H9 (cell line): Measurements from ENCODE around the gene SLC49A4. TPM values are rescaled to one million over a fixed set of nuclear protein-coding genes. Genes with fewer than 3 reads are reported as not detected.

ENCODE experiments used
- DNase-seq: peaks from one replicate; pipeline ENCODE4 v3.0.0-alpha.2; 2017
- H2AFZ ChIP-seq: one replicate; pipeline ENCODE4 v1.6.1; 2013; ENCODE audit warnings: mild to moderate bottlenecking, low read length, control low read depth, moderate library complexity
- H2AK5ac ChIP-seq: 2 replicates; pipeline ENCODE4 v1.6.1; 2013; ENCODE audit warnings: low read length, control low read depth, mixed read lengths; ENCODE audit not compliant: insufficient read length
- H2BK120ac ChIP-seq: one replicate; pipeline ENCODE4 v1.6.1; 2013; ENCODE audit warnings: low read depth, mild to moderate bottlenecking, low read length, control low read depth, inconsistent platforms; ENCODE audit not compliant: poor library complexity, severe bottlenecking
- H2BK12ac ChIP-seq: 2 replicates; pipeline ENCODE4 v1.6.1; 2013; ENCODE audit warnings: low read length, control low read depth, mixed read lengths, low read depth; ENCODE audit not compliant: insufficient read length
- H2BK15ac ChIP-seq: 2 replicates; pipeline ENCODE4 v1.6.1; 2013; ENCODE audit warnings: low read depth, low read length, control low read depth
- H2BK20ac ChIP-seq: one replicate; pipeline ENCODE4 v1.6.1; 2013; ENCODE audit warnings: low read depth, mild to moderate bottlenecking, low read length, control low read depth, inconsistent platforms; ENCODE audit not compliant: poor library complexity, severe bottlenecking
- H2BK5ac ChIP-seq: 2 replicates; pipeline ENCODE4 v1.6.1; 2013; ENCODE audit warnings: low read length, control low read depth, mixed read lengths; ENCODE audit not compliant: insufficient read length
- H3K14ac ChIP-seq: 2 replicates; pipeline ENCODE4 v1.6.1; 2013; ENCODE audit warnings: low read length, control low read depth; ENCODE audit not compliant: insufficient read depth
- H3K18ac ChIP-seq: 2 replicates; pipeline ENCODE4 v1.6.1; 2013; ENCODE audit warnings: low read depth, mild to moderate bottlenecking, mixed read lengths, low read length, control low read depth; ENCODE audit not compliant: insufficient read length
- H3K23ac ChIP-seq: 2 replicates; pipeline ENCODE4 v1.6.1; 2013; ENCODE audit warnings: low read length, control low read depth, mixed read lengths, low read depth; ENCODE audit not compliant: insufficient read length
- H3K23me2 ChIP-seq: 2 replicates; pipeline ENCODE4 v1.6.1; 2013; ENCODE audit warnings: low read depth, mild to moderate bottlenecking, mixed read lengths, low read length, control low read depth; ENCODE audit not compliant: insufficient read length, poor library complexity, severe bottlenecking
- H3K27ac ChIP-seq: 2 replicates; pipeline ENCODE4 v1.5.1; 2013; ENCODE audit warnings: low read length, control low read depth, mixed read lengths, low read depth; ENCODE audit not compliant: insufficient read length
- H3K27me3 ChIP-seq: 2 replicates; pipeline ENCODE4 v1.6.1; 2013; ENCODE audit warnings: low read length, control low read depth, inconsistent platforms; ENCODE audit not compliant: insufficient read depth
- H3K4ac ChIP-seq: 2 replicates; pipeline ENCODE4 v1.6.1; 2013; ENCODE audit warnings: low read depth, mild to moderate bottlenecking, control low read depth, inconsistent platforms, low read length, moderate library complexity
- H3K4me1 ChIP-seq: 2 replicates; pipeline ENCODE4 v1.6.1; 2013; ENCODE audit warnings: low read length, control low read depth, inconsistent platforms; ENCODE audit not compliant: insufficient read depth
- H3K4me2 ChIP-seq: 2 replicates; pipeline ENCODE4 v1.6.1; 2013; ENCODE audit warnings: low read length, control low read depth, mixed read lengths; ENCODE audit not compliant: insufficient read length, insufficient read depth
- H3K56ac ChIP-seq: 2 replicates; pipeline ENCODE4 v1.6.1; 2013; ENCODE audit warnings: low read depth, mild to moderate bottlenecking, mixed read lengths, low read length, control low read depth; ENCODE audit not compliant: insufficient read length
- H3K79me1 ChIP-seq: 2 replicates; pipeline ENCODE4 v1.6.1; 2013; ENCODE audit warnings: low read depth, mild to moderate bottlenecking, moderate library complexity, low read length, control low read depth, inconsistent platforms; ENCODE audit not compliant: insufficient read depth, poor library complexity, severe bottlenecking
- H3K79me2 ChIP-seq: 2 replicates; pipeline ENCODE4 v1.6.1; 2013; ENCODE audit warnings: low read length, control low read depth, inconsistent platforms; ENCODE audit not compliant: insufficient read depth
- H3K9ac ChIP-seq: 2 replicates; pipeline ENCODE4 v1.6.1; 2013; ENCODE audit warnings: low read length, control low read depth, mixed read lengths; ENCODE audit not compliant: insufficient read length; ENCODE audit errors: extremely low read depth
- H3K9me3 ChIP-seq: one replicate; pipeline ENCODE4 v1.6.1; 2013; ENCODE audit warnings: low read depth, low read length, inconsistent platforms; ENCODE audit not compliant: control insufficient read depth
- H3T11ph ChIP-seq: one replicate; pipeline ENCODE4 v1.6.1; 2013; ENCODE audit warnings: mild to moderate bottlenecking, low read length, control low read depth, inconsistent platforms
- H4K20me1 ChIP-seq: one replicate; pipeline ENCODE4 v1.6.1; 2013; ENCODE audit not compliant: control insufficient read depth, insufficient read length, insufficient read depth
- H4K5ac ChIP-seq: 2 replicates; pipeline ENCODE4 v1.6.1; 2013; ENCODE audit warnings: low read depth, mild to moderate bottlenecking, mixed read lengths, low read length, control low read depth; ENCODE audit not compliant: insufficient read length
- H4K8ac ChIP-seq: replicated peaks from 2 replicates; pipeline ENCODE4 v1.6.1; 2013; ENCODE audit warnings: low read length, control low read depth, mixed read lengths, low read depth; ENCODE audit not compliant: insufficient read length
- H4K91ac ChIP-seq: 2 replicates; pipeline ENCODE4 v1.6.1; 2013; ENCODE audit warnings: low read depth, mild to moderate bottlenecking, moderate library complexity, mixed read lengths, low read length, control low read depth; ENCODE audit not compliant: insufficient read length
- H3K27ac Mint-ChIP-seq, 3 experiments: 2 replicates in 2 of 3; 3 replicates in 1 of 3; pipeline ENCODE4 v1.8.0; 2020 to 2021; ENCODE audit warnings: mixed read lengths in 3 of 3, mild to moderate bottlenecking in 1 of 3, moderate library complexity in 1 of 3
- H3K27me3 Mint-ChIP-seq: 2 replicates; pipeline ENCODE4 v1.8.0; 2021; ENCODE audit warnings: low read depth, mild to moderate bottlenecking, moderate library complexity, mixed read lengths
- H3K36me3 Mint-ChIP-seq, 3 experiments: 2 replicates in 2 of 3; 3 replicates in 1 of 3; pipeline ENCODE4 v1.8.0; 2020 to 2021; ENCODE audit warnings: low read depth in 3 of 3, mixed read lengths in 3 of 3; ENCODE audit not compliant: insufficient read depth in 1 of 3
- H3K4me1 Mint-ChIP-seq, 2 experiments: 2 replicates each; pipeline ENCODE4 v1.8.0; 2020; ENCODE audit warnings: mixed read lengths in 2 of 2
- H3K4me3 Mint-ChIP-seq, 2 experiments: 2 replicates in 1 of 2; 3 replicates in 1 of 2; pipeline ENCODE4 v1.8.0; 2020 to 2021; ENCODE audit warnings: mild to moderate bottlenecking in 2 of 2, mixed read lengths in 2 of 2, moderate library complexity in 1 of 2
- H3K9me3 Mint-ChIP-seq, 2 experiments: 2 replicates in 1 of 2; 3 replicates in 1 of 2; pipeline ENCODE4 v1.8.0; 2020; ENCODE audit warnings: mild to moderate bottlenecking in 2 of 2, mixed read lengths in 2 of 2, moderate library complexity in 1 of 2
- total RNA-seq: library from RNA; stranded (reverse); gene quantifications from 2 replicates; pipeline ENCODE4 v1.2.1, GENCODE V29; 2021
- TF ChIP-seq, protein P1 (sequence below): fragments of 200-600 bp; sonication (generic); conservative IDR thresholded peaks from 3 replicates; pipeline ENCODE4 v1.8.0; 2021; ENCODE audit warnings: antibody characterized with exemption, mild to moderate bottlenecking

Gene SLC49A4
- total RNA-seq, 1 experiment from 2014 or later, result 10.7 TPM

DNA sequence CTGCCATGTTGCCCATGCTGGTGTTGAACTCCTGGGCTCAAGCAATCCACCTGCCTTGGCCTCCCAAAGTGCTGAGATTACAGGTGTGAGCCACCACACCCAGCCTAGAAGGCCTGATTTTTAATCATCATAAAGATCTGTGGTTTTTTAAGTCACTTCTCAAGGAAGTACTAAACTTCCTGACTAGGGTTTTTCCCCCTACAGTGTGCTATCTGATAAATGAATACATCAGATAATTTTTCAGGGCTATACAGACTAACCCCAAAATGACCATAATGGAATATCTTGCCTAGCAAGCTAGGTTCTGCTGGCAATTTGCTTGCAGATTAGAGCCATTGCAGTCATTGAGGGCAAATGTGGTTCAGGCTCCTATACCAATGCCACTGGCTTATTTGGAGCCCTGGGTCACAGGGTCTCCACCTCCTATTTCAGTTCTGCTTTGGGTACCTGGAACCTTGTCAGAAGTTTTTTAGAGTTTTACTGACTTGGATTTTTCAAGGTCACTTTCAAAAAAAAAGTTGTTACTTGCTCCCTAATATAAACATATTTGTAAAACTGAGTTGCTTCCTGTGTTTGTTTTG is 80.8 kb downstream of the SLC49A4 start:
- Histone ChIP-seq H3K9me3 (no peaks in the 10 kb centered on the region), H3K79me1 (no peaks in the 10 kb centered on the region), H4K91ac (no peak overlapping the region), H4K20me1 (no peaks in the 10 kb centered on the region), H2AFZ (no peak overlapping the region), H4K8ac (no peak overlapping the region), H3T11ph (no peak overlapping the region), H3K27me3 (no peaks in the 10 kb centered on the region), H3K56ac (no peak overlapping the region), H2BK15ac (no peak overlapping the region), H3K4me2 (no peak overlapping the region), H2AK5ac (no peak overlapping the region), H3K23me2 (no peaks in the 10 kb centered on the region), H3K4ac (no peak overlapping the region), H2BK12ac (no peak overlapping the region), H3K79me2 (no peaks in the 10 kb centered on the region), H3K27ac (no peak overlapping the region), H3K14ac (no peak overlapping the region), H2BK120ac (no peak overlapping the region), H3K18ac (no peak overlapping the region), H3K4me1 (no peaks in the 10 kb centered on the region), H2BK5ac (no peak overlapping the region), H2BK20ac (no peak overlapping the region), H3K23ac (no peak overlapping the region), H3K9ac (no peak overlapping the region), H4K5ac (no peak overlapping the region)
- no peak for DNase-seq
- Mint-ChIP-seq H3K36me3 (no peaks in the 10 kb centered on the region), H3K27ac (no peak overlapping the region), H3K27me3 (no peaks in the 10 kb centered on the region; the same call in 1 of the 2 replicates), H3K4me1 (peaks cover 8 to 14% of the 10 kb centered on the region in 2 experiments), H3K9me3 (no peaks in the 10 kb centered on the region), H3K4me3 (no peak overlapping the region)
- TF ChIP-seq, protein P1, sequence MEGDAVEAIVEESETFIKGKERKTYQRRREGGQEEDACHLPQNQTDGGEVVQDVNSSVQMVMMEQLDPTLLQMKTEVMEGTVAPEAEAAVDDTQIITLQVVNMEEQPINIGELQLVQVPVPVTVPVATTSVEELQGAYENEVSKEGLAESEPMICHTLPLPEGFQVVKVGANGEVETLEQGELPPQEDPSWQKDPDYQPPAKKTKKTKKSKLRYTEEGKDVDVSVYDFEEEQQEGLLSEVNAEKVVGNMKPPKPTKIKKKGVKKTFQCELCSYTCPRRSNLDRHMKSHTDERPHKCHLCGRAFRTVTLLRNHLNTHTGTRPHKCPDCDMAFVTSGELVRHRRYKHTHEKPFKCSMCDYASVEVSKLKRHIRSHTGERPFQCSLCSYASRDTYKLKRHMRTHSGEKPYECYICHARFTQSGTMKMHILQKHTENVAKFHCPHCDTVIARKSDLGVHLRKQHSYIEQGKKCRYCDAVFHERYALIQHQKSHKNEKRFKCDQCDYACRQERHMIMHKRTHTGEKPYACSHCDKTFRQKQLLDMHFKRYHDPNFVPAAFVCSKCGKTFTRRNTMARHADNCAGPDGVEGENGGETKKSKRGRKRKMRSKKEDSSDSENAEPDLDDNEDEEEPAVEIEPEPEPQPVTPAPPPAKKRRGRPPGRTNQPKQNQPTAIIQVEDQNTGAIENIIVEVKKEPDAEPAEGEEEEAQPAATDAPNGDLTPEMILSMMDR, result no peak
